OCI-M1 (cell line): Measurements from ENCODE around the gene TEX47.

Experiments used
- DNase-seq: peaks from one replicate; lab custom pipeline; 2025; lab: John Stamatoyannopoulos, UW

Gene TEX47

GRCh38 chr7:88795553-88795952 lies at the start of gene TEX47:
TEX47 (minus strand) TSS chr7:88795737; CDS start chr7:88794942, 795 bp downstream.
- DNase-seq, result no peak

DNA sequence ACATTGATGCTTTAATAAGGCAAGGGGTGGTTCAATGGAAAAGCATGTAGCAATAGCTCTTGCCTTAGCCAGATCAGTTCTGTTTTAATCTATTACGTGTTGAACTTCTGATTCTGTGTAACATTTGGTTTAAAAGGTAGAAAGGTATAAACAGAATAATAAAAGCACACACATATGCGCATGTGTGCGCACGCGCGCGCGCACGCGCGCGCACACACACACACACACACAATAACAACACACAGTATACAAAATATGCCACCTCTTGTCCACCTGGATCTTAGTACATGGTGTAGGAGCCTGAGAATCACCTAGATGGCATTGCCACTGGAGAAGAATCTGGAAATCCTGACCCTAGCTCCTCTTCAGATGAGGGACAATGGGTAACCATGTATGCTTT lies 49.6 kb upstream of the TEX47 start:
- no peak for DNase-seq

DNA sequence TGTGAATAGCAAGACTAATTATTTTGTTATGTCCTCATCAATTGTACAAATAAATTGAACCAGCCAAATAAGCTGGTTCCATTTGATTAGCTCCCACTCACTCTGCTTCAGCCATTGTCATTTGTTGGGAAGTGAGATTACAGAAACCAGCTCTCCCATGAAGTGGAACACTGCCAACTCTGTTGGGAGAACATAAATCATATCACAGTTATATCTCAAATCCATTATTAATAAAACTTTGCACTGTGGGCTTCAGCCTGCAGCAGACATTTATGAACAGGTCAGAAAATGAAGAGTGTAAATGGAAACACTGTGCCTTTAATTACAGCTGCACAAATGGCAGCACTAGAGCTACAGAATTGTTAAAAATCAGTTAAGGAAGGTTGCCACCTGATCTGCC lies 46.7 kb upstream of the TEX47 start:
- DNase-seq, result no peak

- DNase-seq, result peak; percentile 92
These were observed 39.7 kb upstream of the TEX47 start for GRCh38 chr7:88835147-88835728.

DNA sequence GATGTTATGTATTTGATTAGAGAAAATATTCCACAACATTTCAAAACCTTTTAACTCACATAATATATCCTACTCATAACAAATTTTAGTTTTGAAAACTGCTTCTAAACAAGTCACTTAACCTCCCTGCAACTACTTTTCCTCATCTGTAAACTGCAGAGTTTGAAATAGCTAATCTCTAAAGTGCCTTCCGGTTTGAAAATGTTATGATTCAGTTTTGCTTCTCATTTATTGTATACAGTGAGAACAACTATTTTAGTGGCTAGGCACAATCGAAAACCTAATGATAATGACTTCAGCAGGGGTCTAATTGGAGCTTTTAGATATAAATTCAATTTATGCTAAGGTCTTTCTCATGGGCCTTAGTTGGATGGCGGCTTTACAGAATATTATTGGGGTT lies 30.7 kb upstream of the TEX47 start:
- no peak for DNase-seq

DNA sequence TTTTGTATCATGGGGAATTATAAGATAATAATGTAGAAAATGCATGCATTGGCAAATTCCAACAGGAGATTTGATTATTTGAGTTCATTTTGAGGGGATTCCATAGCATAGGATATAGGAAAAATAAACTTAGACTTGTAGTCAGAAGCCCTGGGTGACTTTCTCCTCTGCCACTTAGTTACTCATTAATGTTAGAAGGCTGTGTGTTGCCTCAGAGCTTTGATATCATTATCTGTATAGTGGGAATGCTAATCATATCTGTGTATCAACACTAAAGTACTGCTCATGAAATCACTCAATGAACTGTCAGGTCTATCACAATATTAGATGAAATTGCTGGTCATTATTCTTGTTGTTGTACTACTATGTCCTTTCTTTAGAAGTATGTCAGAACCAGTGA lies 23.0 kb upstream of the TEX47 start:
- no peak for DNase-seq

DNA sequence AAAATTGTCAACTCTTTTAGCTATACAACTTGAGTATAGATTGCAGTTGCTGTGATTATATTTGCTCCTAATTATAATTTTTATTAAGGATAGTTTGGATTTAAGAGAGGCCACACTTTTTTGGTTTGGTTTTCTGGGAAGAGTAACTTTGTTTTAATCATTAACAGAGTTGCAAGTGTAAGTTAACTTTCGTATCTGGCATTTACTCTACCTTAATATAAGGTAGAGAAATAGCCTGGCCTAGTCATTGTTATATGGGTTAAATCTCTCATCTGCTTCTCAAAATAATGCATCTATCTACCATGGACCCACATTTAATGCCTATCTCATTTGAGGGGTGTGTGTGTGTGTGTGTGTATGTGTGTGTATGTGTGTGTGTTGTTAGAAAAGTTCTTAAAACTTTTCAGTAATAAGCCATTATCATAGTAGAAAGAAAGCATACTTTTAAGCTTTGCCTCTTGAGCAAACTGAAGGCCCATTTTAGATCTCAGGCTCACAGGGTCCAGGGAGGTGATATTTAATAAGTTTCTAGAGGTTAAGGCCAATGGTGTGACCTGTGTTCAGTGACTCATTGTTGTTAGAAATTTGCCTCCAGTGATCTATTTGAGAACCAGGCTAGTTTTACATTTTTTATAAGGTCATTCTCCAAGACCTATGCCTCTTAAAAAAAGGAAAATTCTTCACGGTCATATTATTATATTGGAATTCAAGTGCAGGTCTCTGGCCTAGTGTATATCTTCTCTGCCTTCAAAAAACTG lies 10.9 kb upstream of the TEX47 start:
- no peak for DNase-seq

DNA sequence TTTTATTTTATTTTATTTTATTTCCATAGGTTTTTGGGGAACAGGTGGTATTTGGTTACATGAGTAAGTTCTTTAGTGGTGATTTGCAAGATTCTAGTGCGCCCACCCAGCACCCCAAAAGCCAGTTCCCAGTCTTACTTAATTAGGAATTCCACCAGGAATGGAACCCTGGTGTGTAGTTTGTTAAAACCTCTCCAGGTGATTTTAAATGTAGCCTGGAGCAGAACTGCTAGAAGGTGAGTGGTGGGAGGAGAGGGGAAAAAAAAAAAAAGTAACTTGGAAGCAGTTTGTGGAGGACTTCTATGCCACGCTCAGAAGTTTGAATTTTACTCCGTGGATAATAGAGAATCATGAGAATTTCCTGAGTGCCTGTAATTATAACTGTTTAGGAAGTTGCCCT lies 5.5 kb upstream of the TEX47 start:
- no peak for DNase-seq

GRCh38 chr7:88792361-88792760 lies 3.2 kb downstream of the TEX47 start:
- no peak for DNase-seq

- no peak for DNase-seq
These were observed 3.6 kb downstream of the TEX47 start for GRCh38 chr7:88791891-88792290.

DNA sequence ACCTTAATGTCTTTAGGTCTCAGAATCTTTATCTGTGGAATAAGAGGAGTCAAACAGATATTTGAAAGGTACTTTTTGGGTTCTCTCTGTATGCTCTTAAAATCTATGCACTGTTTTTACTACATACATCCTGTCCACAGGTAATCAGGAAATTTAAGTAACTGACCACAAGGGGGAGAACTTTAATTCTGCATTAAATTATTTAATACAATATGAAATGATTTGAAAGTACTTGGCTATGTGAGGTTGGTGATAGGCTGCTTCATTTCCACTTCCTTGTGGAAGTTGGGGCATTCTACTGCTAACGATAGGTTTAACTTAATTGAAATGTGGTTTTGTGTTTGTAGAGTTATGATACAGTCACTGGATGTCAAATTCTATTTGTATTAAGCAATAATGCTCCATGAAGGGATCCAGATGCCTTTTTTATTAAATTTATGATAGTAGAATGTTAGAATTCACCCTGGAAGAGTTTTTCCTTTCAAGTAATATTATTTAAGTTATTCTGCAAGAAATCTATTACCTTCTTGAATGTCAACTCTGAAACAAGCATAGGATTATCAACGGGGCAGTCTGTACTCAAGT lies 6.0 kb downstream of the TEX47 start:
- peak; percentile 68 for DNase-seq

DNA sequence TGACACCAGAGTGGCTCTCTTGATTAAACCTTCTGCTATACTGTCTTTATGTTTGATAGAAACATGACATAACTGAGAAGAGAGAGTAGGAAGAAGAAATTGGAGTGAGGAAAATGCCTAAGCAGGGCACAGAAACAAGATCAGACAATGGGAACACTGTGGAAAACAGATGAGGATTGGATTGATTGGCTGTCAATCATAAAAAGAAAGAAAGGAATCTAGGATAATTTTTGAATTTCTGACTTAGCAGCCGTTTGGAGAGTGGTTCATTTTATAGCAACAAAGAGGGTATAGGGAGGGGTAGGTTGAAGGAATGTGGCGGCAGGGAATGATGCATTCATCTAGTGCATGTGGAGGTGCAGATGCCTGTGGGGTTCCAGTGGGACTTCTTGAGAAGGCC lies 7.8 kb downstream of the TEX47 start:
- no peak for DNase-seq

- no peak for DNase-seq
These were observed 19.7 kb downstream of the TEX47 start for GRCh38 chr7:88775838-88776237.

GRCh38 chr7:88772776-88773175 lies 22.8 kb downstream of the TEX47 start:
- DNase-seq, result no peak

DNA sequence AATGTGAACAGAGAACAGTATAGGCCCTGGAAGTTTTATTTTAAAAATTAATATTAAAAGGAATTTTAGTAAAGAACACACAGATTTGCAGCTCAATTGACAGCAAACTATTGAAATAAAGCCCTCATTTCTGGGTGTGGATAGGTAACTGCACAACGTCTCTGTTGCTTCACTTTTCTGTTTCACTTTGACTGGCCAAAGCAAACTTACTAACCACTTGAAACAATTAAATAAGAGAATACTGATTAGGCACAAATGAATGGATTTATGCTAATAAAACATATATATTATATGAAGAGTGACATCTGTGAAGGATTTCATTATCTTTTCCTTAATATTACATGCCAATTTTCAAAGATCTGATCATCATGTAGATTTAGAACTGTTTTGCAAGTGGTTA lies 24.1 kb downstream of the TEX47 start:
- no peak for DNase-seq

DNA sequence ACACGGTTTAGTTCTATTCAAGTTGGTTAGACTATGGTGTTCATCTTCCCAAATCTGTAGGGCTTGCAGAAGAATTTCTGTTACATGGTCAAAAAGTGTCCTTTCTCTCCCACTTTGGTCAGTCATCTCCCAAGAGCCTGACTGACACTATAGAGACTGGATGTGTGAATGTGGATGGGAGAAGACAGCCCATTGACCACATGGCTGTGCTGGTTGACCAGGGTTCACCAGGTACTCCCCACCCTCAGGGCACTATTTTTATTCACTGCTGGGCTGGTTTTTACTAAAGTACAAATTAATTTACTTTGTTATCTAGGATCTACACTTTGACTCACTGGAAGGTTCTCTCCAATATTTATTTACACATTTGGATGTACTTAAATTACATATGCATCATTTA lies 33.8 kb downstream of the TEX47 start:
- no peak for DNase-seq

GRCh38 chr7:88760136-88760515 lies 35.4 kb downstream of the TEX47 start:
- no peak for DNase-seq

- DNase-seq, result no peak
These were observed 36.1 kb downstream of the TEX47 start, which contains the start of gene ZNF804B for GRCh38 chr7:88759230-88760135. ZNF804B (plus strand) TSS chr7:88759700; CDS start chr7:88759977, 277 bp downstream.

GRCh38 chr7:88758381-88759229 lies 36.9 kb downstream of the TEX47 start:
- peak; percentile 79 for DNase-seq

DNA sequence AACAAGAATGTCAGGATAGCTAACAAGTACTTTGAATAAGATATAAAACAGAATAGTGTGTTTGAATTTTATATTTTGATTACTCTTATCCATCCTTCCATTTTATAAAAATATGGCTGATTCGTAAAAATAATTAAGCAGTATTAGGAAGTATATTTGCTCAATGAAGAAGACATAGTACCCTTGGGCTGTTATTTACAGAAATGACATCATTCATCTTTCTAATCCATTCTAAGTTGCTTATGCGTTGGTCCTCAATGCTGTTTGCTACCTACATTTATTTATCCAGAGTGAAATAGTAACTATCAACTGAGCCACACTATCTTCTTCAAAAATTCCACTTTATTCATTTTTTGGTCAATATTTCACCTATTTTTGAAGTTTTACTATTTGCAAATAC lies 38.2 kb downstream of the TEX47 start:
- no peak for DNase-seq

- DNase-seq, result peak; percentile 65
These were observed 38.7 kb downstream of the TEX47 start for GRCh38 chr7:88756802-88757201.
